Right ventricle myocardium superior (tissue), 1 donor: ENCODE results near the gene NUDT8. TPM values are rescaled to one million over a fixed set of nuclear protein-coding genes. Genes with fewer than 3 reads are reported as not detected.
"Not testable (repeated sequence)": the region's sequence is repeated elsewhere in the genome, so short reads cannot be mapped to it uniquely, and the experiment has no call there.

Experiments used
- ATAC-seq: fragments of 200-7000 bp; cut with Tn5 transposase; one replicate; pipeline ENCODE4 v1.9.1; 2020; ENCODE audit warnings: mild to moderate bottlenecking; ENCODE audit not compliant: poor library complexity
- DNase-seq: peaks from one replicate; pipeline ENCODE4 v3.0.0-alpha.2; 2020
- intact Hi-C: fragments of 100-400 bp; cut with DNase I; formaldehyde crosslinking; loops from one replicate; pipeline ENCODE4 v1.11.2; 2022
- total RNA-seq: library from RNA; stranded (reverse); fragmentation: NEBNext Ultra II Directional; extraction: Animal tissue kit (Norgen Biotek cat#: 25700); gene quantifications from one replicate; pipeline ENCODE4 v1.2.1, GENCODE V29; 2021
- donor health status: DM: no; HTN: yes; CAD: no; lungs with severe emphysema.

Gene NUDT8
- total RNA-seq, 1 donor from 2014 or later, result 110 TPM

GRCh38 chr11:67618901-67619659, 10.7 kb downstream of the NUDT8 start:
- intact Hi-C loops, ATAC-seq, DNase-seq: not testable (repeated sequence)

- intact Hi-C loops, result no loop called here
These were observed 12.3 kb downstream of the NUDT8 start for GRCh38 chr11:67617243-67617953.

GRCh38 chr11:67616431-67617242, 13.1 kb downstream of the NUDT8 start:
- DNase-seq (peak; percentile 46), ATAC-seq (peak; percentile 47)
- intact Hi-C loops, result no loop called here

More at GRCh38 chr11:67617243-67617953, 12.3 kb downstream of the NUDT8 start:
- no peak for DNase-seq
- ATAC-seq, result peak; percentile 24

- intact Hi-C loops, result no loop called here
- peak; percentile 5 for ATAC-seq
- DNase-seq, result peak; percentile 35
These were observed 13.9 kb downstream of the NUDT8 start for GRCh38 chr11:67615728-67616430.

- ATAC-seq (peak; percentile 47), DNase-seq (peak; percentile 37)
- intact Hi-C loops, result no loop called here
These were observed 14.7 kb downstream of the NUDT8 start for GRCh38 chr11:67614730-67615714.

GRCh38 chr11:67613960-67614715, 15.6 kb downstream of the NUDT8 start:
- peak; percentile 80 for DNase-seq
- intact Hi-C loops, result no loop called here
- peak; percentile 47 for ATAC-seq

- no peak for DNase-seq
- intact Hi-C loops, result no loop called here
- ATAC-seq, result no peak
These were observed 16.3 kb downstream of the NUDT8 start for GRCh38 chr11:67613313-67613959.

- DNase-seq (no peak), ATAC-seq (no peak)
- intact Hi-C loops, result no loop called here
These were observed 17.0 kb downstream of the NUDT8 start for GRCh38 chr11:67612751-67613150.

- DNase-seq, result no peak
- intact Hi-C loops, result no loop called here
These were observed 17.8 kb downstream of the NUDT8 start for GRCh38 chr11:67611704-67612587.

GRCh38 chr11:67611165-67611564, 18.6 kb downstream of the NUDT8 start:
- intact Hi-C loops, result no loop called here
- ATAC-seq (no peak), DNase-seq (no peak)

More at GRCh38 chr11:67611704-67612587, 17.8 kb downstream of the NUDT8 start:
- no peak for ATAC-seq

- DNase-seq (no peak), ATAC-seq (no peak)
- intact Hi-C loops, result no loop called here
These were observed 19.4 kb downstream of the NUDT8 start for GRCh38 chr11:67610302-67610868.

- no peak for ATAC-seq
- intact Hi-C loops, result no loop called here
- DNase-seq, result no peak
These were observed 20.4 kb downstream of the NUDT8 start for GRCh38 chr11:67609316-67609715.

GRCh38 chr11:67608486-67608885, 21.3 kb downstream of the NUDT8 start:
- intact Hi-C loops, result no loop called here

GRCh38 chr11:67607507-67607906, 22.2 kb downstream of the NUDT8 start:
- DNase-seq, result no peak
- ATAC-seq, result no peak
- intact Hi-C loops, result no loop called here

More at GRCh38 chr11:67608486-67608885, 21.3 kb downstream of the NUDT8 start:
- ATAC-seq (no peak), DNase-seq (no peak)
